Esophagus squamous epithelium (tissue), 4 donors: Measurements from ENCODE around the gene ZNF710.

ENCODE experiments used
- POLR2A ChIP-seq, 4 donors: fragments of 450-650 bp; IDR thresholded peaks; one replicate each; pipeline ENCODE4 v1.6.1; 2017; ENCODE audit warnings: antibody characterized with exemption in 4 of 4, mild to moderate bottlenecking in 4 of 4, moderate library complexity in 3 of 4
- TF ChIP-seq, protein P1 (sequence below), 6 experiments: fragments of 450-650 bp in 4 of 6; fragments of 200-600 bp in 2 of 6; sonication (generic) in 2 of 6; IDR thresholded peaks; one replicate each; pipeline ENCODE4 v1.5.1; 2016 to 2019; ENCODE audit warnings: antibody characterized with exemption in 6 of 6, mild to moderate bottlenecking in 4 of 6, moderate library complexity in 4 of 6

DNA sequence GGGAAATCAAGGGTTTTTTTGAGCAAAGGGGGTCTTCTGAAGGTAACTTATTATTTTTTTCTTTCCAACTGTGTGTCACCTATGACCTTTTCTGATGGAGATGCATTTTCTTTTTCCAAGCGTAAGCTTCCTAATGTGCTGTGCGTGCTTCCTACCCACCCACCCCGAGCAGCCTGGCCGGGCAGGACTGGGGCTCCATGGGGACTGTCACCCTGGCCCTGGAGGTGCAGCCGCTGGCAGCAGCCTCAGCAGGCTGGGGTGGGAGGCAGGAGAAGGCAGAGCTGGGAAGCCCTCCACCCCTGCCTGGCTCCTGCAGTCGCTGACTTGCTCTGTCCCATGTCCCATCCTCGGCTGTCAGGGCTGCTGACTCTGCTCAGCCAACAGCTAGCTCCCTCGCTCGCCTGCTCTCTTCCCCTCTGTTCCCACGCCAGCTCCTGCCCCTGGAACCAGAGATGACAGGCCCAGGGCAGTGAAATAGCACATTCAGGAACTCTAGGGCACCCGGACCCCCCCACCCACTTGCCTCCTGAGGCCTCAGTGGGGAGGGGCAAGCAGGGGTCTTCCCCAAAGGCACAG is 79.8 kb downstream of the ZNF710 start:
- TF ChIP-seq POLR2A (IDR thresholded peaks at IDR 0.05), result no peak
- TF ChIP-seq, protein P1, sequence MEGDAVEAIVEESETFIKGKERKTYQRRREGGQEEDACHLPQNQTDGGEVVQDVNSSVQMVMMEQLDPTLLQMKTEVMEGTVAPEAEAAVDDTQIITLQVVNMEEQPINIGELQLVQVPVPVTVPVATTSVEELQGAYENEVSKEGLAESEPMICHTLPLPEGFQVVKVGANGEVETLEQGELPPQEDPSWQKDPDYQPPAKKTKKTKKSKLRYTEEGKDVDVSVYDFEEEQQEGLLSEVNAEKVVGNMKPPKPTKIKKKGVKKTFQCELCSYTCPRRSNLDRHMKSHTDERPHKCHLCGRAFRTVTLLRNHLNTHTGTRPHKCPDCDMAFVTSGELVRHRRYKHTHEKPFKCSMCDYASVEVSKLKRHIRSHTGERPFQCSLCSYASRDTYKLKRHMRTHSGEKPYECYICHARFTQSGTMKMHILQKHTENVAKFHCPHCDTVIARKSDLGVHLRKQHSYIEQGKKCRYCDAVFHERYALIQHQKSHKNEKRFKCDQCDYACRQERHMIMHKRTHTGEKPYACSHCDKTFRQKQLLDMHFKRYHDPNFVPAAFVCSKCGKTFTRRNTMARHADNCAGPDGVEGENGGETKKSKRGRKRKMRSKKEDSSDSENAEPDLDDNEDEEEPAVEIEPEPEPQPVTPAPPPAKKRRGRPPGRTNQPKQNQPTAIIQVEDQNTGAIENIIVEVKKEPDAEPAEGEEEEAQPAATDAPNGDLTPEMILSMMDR (IDR thresholded peaks at IDR 0.05), result no peak
